DMS53 (cell line): ENCODE results near the gene PHACTR1.

Source experiments
- DNase-seq: peaks from one replicate; lab custom pipeline; 2025; lab: John Stamatoyannopoulos, UW

The PHACTR1 gene

GRCh38 chr6:12951415-12951814 is 234.8 kb downstream of the PHACTR1 start:
- DNase-seq: no peak

GRCh38 chr6:12952318-12952717 is 235.8 kb downstream of the PHACTR1 start:
- no peak for DNase-seq

GRCh38 chr6:12955956-12956355 is 239.4 kb downstream of the PHACTR1 start:
- DNase-seq: no peak

GRCh38 chr6:12956991-12957320 is 240.4 kb downstream of the PHACTR1 start:
- no peak for DNase-seq

GRCh38 chr6:12957321-12958051 is 240.9 kb downstream of the PHACTR1 start:
- peak; percentile 47 for DNase-seq

- no peak for DNase-seq
Measured at GRCh38 chr6:12958052-12958706, 241.6 kb downstream of the PHACTR1 start.

GRCh38 chr6:12961761-12962160 is 245.2 kb downstream of the PHACTR1 start:
- no peak for DNase-seq

- no peak for DNase-seq
Measured at GRCh38 chr6:12962529-12962928, 246.0 kb downstream of the PHACTR1 start.

- DNase-seq: no peak
Measured at GRCh38 chr6:12962987-12963386, 246.4 kb downstream of the PHACTR1 start.

GRCh38 chr6:12963567-12963966 is 247.0 kb downstream of the PHACTR1 start:
- DNase-seq: no peak

- DNase-seq: no peak
Measured at GRCh38 chr6:12967686-12968085, 251.1 kb downstream of the PHACTR1 start.

- no peak for DNase-seq
Measured at GRCh38 chr6:12968290-12968689, 251.7 kb downstream of the PHACTR1 start.

- no peak for DNase-seq
Measured at GRCh38 chr6:12968839-12969558, 252.4 kb downstream of the PHACTR1 start.

- DNase-seq: no peak
Measured at GRCh38 chr6:12969966-12970365, 253.4 kb downstream of the PHACTR1 start.

GRCh38 chr6:12973386-12973785 is 256.8 kb downstream of the PHACTR1 start:
- DNase-seq: no peak

GRCh38 chr6:12974551-12974950 is 258.0 kb downstream of the PHACTR1 start:
- DNase-seq: no peak

- no peak for DNase-seq
Measured at GRCh38 chr6:12976366-12976765, 259.8 kb downstream of the PHACTR1 start.

- DNase-seq: no peak
Measured at GRCh38 chr6:12977206-12977605, 260.6 kb downstream of the PHACTR1 start.

- no peak for DNase-seq
Measured at GRCh38 chr6:12977806-12978205, 261.2 kb downstream of the PHACTR1 start.

GRCh38 chr6:12980741-12981140 is 264.2 kb downstream of the PHACTR1 start:
- DNase-seq: no peak

- DNase-seq: no peak
Measured at GRCh38 chr6:12984776-12985175, 268.2 kb downstream of the PHACTR1 start.

GRCh38 chr6:12987783-12988182 is 271.2 kb downstream of the PHACTR1 start:
- DNase-seq: no peak

- no peak for DNase-seq
Measured at GRCh38 chr6:12990162-12990561, 273.6 kb downstream of the PHACTR1 start.
